HG03342 (cell line): Measurements from ENCODE around the gene WNK1.
"Not testable (repeated sequence)": the region's sequence is repeated elsewhere in the genome, so short reads cannot be mapped to it uniquely, and the experiment has no call there.

Experiments
- ATAC-seq: cut with Tn5 transposase; IDR thresholded peaks from one replicate; pipeline ENCODE4 v1.9.1; 2021; ENCODE audit warnings: mild to moderate bottlenecking, moderate library complexity; ENCODE audit not compliant: unreplicated experiment

Gene WNK1

DNA sequence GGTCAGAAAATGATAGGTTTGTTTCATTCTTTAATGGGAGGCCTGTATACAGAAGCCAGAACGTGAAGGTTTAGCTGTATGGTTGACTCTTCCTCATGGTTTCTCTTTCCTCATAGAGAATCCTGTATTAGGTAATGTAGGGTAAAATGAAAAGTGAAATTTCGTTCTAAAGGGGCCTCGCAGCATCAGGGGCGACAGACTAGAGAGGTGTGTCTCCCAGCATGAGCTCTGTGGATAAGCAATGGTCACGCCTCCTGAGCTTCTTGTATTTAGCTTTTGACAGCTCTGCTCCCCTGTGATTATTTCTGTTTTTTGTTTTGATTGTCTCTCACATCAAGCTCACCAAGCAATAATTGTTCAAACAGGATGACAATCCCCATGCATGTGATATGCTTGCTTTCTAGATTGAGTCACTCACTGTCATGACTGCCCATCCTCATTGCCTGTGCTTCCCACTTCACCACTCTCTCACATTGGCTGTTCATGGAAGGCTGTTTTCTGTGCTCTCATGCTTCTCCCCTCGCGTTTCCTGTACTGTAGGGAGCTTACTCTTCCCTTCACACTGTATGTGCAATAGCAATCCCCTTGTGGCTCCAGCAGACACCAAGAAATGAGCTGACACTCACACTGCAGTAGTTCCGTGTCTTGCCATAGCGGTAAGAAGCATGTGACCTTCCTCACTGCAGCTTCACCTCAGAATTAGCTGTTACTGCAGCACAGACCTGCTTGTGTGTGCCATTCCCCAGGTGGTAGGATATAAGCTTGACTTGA, 153.1 kb downstream of the WNK1 start:
- no peak for ATAC-seq

DNA sequence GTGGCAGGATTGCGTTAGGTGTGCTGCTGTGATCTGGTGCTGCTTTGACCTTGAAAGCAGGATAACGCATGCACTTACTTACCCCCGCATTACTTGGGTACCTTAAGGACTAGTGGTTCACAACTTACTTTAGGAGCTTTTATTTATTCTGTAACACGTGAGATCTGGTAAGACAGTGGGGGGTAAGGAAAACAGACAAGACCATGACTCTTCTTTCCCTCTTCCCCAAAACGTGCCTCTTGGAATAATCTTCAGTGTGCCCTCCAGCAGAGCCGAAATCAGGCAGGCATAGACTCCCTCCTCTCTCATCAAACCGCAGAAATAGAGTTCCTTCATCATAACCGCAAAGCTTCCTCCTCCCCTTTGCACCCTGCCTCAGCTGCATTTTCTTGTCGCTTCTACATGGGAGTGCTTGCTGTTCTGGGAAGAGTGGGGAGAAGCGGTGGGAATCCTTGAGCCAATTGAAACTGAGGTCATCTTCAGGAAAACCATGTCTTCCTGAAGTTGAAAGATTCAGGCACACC, 153.7 kb downstream of the WNK1 start:
- ATAC-seq = no peak

GRCh38 chr12:907413-908185, 155.2 kb downstream of the WNK1 start:
- no peak for ATAC-seq

DNA sequence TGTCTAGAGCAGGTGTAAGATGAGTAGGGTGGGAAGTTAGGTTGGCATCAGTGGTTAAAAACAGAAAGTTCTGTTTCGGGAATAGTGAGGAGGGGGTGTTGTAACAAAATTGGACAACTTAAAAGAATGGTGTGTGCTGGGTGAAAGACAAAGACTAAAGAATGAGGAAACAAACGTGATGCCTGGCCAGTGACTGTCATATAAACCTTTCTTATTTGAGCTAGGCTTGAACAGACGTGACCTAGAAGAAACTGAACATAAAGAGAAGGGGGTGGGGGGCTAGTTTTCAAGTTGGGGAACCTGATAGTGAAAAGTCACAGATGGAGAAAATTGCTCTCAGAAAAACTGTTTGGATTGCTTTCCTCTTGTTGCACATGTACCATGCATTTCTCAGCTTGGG, 157.5 kb downstream of the WNK1 start:
- no peak for ATAC-seq

- no peak for ATAC-seq
These were observed 158.0 kb downstream of the WNK1 start for GRCh38 chr12:910416-910815.

GRCh38 chr12:911191-911826, 158.9 kb downstream of the WNK1 start:
- ATAC-seq = no peak

DNA sequence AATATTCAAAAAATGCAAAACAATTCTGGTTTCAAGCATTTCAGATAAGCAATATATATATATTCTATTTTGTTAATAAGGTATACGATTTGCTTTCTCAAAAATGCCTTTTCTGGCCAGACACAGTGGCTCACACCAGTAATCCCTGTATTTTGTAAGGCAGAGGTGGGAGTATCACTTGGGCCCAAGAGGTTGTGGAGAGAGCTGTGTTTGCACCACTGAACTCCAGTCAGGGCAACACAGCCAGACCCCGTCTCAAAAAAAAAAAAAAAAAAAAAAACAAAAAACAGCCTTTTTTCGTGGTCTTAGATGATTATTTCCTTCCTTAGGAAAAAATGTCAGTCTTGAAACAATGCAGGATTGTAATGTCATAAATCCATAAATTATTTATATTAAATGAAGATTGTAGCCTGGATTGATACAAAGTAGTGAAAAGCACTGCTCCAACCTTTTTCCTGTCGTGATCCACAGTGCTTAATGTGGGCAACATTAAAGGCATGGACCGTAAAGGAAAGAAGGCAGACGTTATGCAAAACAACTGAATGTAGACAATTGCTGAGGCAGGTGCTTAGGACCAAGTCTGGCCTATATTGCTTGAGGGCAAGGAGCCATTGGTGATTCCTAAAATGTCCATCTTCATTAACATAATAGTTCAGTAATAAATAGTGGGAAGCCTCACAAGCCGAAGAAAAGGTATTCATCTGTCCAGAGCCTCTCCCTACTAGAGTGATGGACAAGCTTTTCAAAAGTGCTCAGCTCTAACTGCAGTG, 160.3 kb downstream of the WNK1 start:
- ATAC-seq = no peak

DNA sequence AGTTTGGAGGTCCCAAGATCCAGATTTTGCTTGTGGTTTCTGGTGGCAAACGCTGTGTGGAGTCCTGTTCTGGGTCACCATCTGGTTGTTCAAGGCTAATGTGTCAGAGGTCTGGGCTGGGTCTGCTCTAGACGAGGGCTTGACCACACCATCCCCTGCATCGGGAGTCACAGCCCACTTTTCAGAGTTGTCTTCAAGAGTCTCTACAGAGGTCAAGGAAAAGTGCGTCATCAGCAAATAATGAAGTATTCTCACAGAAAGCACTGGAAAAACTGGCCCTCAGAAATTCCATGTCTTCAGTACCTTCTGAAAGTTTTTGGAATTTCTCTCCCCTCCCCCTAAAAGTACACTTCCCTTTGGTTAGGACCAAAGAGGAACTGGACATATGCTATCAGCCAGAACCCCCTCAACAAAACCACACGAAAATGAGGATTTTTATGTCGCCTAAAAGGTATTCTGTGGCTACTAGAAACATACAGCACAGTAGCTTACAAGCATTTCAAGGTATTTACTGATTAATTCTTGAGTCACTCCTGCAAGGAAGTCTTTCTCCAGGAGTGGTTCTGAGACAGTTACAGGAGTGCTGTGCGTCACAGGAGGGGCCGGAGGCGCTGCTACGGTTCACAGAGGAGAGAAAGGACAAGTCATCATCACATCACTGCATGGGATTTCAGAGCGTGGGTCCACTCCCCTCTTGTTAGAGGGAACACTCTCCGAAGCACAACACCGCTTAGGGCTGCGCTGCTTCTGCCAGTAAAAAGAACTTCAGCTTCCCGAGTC, 161.7 kb downstream of the WNK1 start:
- no peak for ATAC-seq

DNA sequence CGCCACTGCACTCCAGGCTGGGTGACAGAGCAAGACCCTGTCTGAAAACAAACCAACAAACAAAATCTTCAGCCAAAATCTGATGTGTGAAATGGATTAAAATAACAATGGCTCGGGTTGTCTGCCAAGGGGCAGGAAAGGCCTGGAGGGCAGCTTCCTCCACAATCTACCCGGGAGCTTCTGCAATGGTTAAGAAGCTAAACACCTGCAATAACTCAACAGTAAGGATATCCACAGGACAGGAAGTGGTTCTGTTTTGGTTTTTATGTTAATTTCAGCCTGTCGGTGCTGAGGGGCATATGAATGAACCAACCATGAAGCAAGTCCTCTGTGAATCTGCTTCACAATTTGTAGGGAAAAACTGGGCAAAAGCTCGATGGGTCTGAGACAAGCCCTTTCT, 162.7 kb downstream of the WNK1 start:
- no peak for ATAC-seq

GRCh38 chr12:916240-916639, 163.9 kb downstream of the WNK1 start:
- no peak for ATAC-seq

DNA sequence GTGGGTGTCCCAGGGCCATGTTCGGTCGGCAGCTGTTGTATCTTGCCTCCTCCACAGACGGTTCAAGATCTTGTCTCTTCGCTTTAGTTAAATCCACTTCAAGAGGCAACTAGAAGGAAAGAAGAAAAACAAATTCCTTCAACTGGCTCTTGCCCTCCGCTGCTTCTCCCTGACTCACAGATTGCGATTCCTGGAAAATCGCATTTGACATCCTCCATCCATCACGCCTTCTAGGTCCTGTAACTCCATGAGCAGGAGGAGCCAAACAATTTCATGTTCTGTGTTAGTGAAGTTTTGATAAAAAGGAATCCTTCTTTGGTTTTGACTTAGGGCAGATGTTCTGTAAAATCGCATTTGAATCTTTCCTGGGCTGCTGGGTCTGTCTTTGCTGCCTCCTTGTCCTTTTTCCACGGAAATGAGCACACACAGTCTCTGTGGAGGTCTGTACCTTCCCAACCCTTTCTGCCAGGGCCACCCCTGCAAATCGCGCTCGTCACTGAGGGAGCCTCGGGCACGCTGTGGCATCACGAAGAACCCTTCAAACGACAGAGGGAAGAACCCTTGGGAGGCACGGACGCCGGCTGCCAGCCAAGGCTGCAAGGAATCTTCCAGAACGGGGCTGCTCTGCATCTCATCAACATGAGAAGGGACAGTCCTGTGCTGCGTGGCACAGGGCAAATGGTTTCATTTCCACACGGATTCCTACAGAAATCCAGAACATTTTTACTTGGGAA, 164.5 kb downstream of the WNK1 start:
- ATAC-seq = no peak

DNA sequence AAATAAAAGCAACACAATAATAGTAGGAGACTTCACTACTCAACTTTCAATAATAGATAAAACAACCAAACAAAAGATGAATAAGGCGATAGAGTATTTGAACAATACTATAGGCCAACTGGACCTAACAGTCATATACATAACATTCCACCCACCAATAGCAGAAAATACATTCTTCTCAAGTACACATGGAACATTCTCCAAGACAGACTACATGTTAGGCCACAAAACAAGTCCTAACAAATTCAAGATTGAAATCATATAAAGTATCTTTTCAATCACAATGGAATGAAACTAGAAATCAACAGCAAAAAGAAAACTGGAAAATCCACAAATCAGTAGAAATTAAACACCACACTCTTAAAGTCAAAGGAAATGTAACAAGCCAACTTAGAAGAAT, 168.3 kb downstream of the WNK1 start:
- no peak for ATAC-seq

DNA sequence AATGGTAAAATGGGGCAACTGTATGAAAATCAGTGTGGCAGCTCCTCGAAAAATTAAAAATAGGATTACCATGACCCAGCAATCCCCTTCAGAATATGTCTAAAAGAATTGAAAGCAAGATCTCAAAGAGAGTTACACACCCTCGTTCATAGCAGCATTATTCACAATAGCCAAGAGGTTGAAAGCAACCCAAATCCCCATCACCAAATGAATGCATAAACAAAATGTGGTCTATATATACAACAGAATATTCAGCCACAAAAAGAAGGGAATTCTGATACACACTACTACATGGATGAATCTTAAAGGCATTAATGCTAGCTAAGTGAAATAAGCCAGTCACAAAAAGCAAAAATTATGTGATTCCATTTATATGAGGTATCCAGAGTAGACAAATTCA, 169.9 kb downstream of the WNK1 start:
- ATAC-seq = no peak

DNA sequence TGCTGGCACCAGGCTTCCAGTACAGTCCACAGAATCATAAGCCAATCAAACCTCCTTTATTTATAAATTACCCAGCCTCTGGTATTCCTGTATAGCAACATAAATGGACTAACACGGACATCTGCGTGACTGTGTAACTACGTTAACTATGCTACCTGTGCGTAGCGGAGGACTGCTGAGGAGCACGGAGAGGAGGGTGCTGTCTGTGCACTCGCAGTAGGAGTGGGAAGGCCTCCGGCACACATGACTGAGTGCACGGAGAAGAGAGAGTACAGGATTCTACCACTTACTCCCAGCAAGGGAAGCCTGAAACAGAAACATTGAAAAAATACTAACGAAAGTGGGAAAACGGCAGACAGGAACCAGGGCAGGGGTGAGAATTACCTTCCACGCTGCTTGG, 174.3 kb downstream of the WNK1 start:
- ATAC-seq = no peak

DNA sequence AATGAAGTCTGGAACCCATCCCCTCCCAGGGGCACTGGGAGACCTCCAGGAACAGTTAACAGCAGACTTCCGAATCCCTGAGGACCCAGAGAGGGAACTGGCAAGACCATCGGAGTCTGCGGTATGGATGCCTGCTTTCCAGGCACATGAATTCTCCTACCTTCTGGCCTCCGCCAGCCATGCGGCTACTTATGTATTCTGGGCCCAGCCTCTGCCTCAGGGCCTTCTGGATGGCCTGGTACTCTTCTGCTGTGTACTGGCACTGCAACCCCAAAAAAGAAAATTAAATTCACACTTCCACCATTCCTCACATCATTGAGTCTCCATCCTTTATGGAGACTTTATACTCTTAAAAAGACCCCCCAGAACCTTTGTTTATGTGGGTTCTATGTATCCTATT, 178.7 kb downstream of the WNK1 start:
- ATAC-seq = no peak

DNA sequence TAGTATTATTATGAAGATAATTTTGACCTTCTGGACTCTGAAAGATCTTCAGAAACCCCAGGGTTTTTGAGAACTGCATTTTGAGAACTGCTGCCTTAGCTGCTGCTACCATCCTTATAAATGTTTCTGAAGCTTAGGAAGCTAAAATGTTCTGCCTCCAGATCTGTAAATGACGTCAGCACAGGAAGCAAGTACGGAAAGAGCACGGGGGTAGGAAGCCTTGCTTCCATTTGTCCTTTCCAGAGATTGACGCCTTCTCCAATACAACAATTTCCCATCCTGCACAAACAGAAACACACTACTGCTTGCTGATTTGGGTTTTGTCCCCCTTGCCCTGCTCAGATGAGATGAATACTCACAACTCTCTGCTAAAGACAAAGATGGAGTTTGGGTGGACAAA, 179.2 kb downstream of the WNK1 start:
- no peak for ATAC-seq

DNA sequence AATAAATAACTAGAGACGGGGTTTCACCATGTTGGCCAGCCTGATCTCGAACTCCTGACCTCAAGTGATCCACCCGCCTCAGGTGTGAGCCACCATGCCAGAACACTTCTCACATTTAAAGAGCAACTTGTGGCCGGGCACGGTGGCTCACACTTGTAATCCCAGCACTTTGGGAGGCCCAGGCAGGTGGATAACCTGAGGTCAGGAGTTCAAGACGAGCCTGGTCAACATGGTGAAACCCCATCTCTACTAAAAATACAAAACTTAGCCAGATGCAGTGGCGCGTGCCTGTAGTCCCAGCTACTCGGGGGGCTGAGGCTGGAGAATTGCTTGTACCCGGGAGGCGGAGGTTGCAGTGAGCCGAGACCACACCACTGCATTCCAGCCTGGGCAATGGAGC, 183.5 kb downstream of the WNK1 start:
- not testable (repeated sequence) for ATAC-seq

DNA sequence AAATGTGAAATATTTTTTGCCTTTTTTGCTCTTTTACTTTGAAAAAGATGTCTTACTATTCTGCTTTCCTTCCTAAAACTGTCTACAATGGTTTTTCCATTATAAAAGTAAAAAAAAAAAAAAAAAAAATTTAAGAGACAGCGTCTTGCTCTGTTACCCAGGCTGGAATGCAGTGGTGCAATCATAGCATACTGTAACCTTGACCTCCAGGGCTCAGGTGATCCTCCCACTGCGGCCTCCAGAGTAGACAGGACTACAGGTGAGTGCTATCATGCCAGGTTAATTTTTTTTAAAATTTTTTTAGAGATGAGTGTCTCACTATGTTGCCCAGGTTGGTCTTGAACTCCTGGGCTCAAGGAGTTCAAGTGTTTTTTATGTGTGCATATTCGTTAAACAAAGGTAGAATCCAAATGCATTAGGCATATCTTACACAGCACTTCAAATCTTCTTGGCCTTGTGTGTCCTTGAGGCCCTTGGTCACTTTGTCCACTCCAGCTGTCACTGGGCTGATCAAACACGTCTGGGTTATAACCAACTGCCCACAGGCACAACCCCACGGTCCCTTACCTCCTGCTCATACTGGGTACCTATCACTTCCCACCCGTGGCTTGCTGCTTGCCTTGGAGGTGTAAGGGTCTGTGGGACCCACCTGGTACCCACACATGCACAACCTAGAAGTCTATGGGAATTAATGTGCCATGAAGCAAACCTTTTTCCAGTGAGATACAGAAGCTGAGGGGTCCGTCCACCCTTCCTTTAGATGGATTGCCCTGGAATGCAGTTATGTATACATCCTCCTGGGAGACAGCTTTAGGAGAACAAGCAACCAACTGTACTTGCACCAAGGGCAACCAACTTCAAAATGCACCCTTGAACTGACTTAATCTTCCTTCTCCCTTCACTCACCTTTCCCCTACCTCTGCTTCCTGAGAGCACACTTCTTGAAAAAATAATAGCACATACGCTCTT, 184.3 kb downstream of the WNK1 start:
- no peak for ATAC-seq
